OCI-LY1 (cell line): Measurements from ENCODE around the gene SMARCC2.

Source experiments
- H2AFZ ChIP-seq: fragments of 200-600 bp; sonication (generic), shearing (Covaris generic); 2 replicates; pipeline ENCODE4 v1.6.0; 2014; ENCODE audit warnings: antibody characterized with exemption, mild to moderate bottlenecking, low read length
- H3F3A ChIP-seq: fragments of 200-600 bp; sonication (generic), shearing (Covaris generic); 2 replicates; pipeline ENCODE4 v1.6.0; 2014; ENCODE audit warnings: mild to moderate bottlenecking, antibody characterized with exemption, low read length, moderate library complexity; ENCODE audit not compliant: insufficient read depth
- H3K27ac ChIP-seq: fragments of 200-600 bp; sonication (generic); 2 replicates; pipeline ENCODE4 v1.5.1; 2014; ENCODE audit warnings: low read length, mixed run types, mild to moderate bottlenecking, low read depth; ENCODE audit not compliant: poor library complexity, severe bottlenecking
- H3K27me3 ChIP-seq: fragments of 200-600 bp; sonication (generic); 2 replicates; pipeline ENCODE4 v1.6.0; 2014; ENCODE audit warnings: antibody characterized with exemption, mild to moderate bottlenecking, low read length, moderate library complexity; ENCODE audit not compliant: insufficient read depth
- H3K36me3 ChIP-seq: fragments of 200-600 bp; sonication (generic); 2 replicates; pipeline ENCODE4 v1.6.1; 2014; ENCODE audit warnings: mild to moderate bottlenecking, antibody characterized with exemption, low read length, moderate library complexity, mixed read lengths; ENCODE audit not compliant: insufficient read depth
- H3K4me1 ChIP-seq: fragments of 200-600 bp; sonication (generic); 2 replicates; pipeline ENCODE4 v1.5.1; 2014; ENCODE audit warnings: mild to moderate bottlenecking, low read length, moderate library complexity; ENCODE audit not compliant: insufficient read depth, severe bottlenecking
- H3K4me2 ChIP-seq: fragments of 200-600 bp; sonication (generic), shearing (Covaris generic); 2 replicates; pipeline ENCODE4 v1.6.1; 2014; ENCODE audit warnings: low read length
- H3K4me3 ChIP-seq: fragments of 200-600 bp; sonication (generic); 2 replicates; pipeline ENCODE4 v1.5.1; 2014; ENCODE audit warnings: low read length, low read depth, mild to moderate bottlenecking, mixed read lengths; ENCODE audit not compliant: poor library complexity, severe bottlenecking
- H3K79me2 ChIP-seq: fragments of 200-600 bp; shearing (Covaris generic); 2 replicates; pipeline ENCODE4 v1.6.1; 2016; ENCODE audit warnings: mixed run types, low read length, mixed read lengths; ENCODE audit not compliant: insufficient read depth
- H3K9ac ChIP-seq: fragments of 200-600 bp; sonication (generic), shearing (Covaris generic); 2 replicates; pipeline ENCODE4 v1.6.1; 2014; ENCODE audit warnings: mild to moderate bottlenecking, low read length, mixed read lengths
- H3K9me2 ChIP-seq: fragments of 200-600 bp; sonication (generic), shearing (Covaris generic); 2 replicates; pipeline ENCODE4 v1.6.1; 2014; ENCODE audit warnings: low read depth, mild to moderate bottlenecking, low read length, mixed read lengths
- H3K9me3 ChIP-seq: fragments of 200-600 bp; shearing (Covaris generic); 2 replicates; pipeline ENCODE4 v1.6.1; 2014; ENCODE audit warnings: low read length, mixed read lengths
- H4K20me1 ChIP-seq: fragments of 200-600 bp; sonication (generic), shearing (Covaris generic); 2 replicates; pipeline ENCODE4 v1.6.0; 2016; ENCODE audit warnings: mild to moderate bottlenecking, low read length; ENCODE audit not compliant: insufficient read depth
- EZH2 ChIP-seq: fragments of 200-600 bp; sonication (generic), shearing (Covaris generic); IDR thresholded peaks from 2 replicates; pipeline ENCODE4 v1.8.0; 2017; ENCODE audit warnings: borderline replicate concordance, mixed run types, mild to moderate bottlenecking, antibody characterized with exemption, low read length, moderate library complexity, mixed read lengths
- TF ChIP-seq, protein P1 (sequence below): fragments of 200-600 bp; sonication (generic), shearing (Covaris generic); IDR thresholded peaks from 2 replicates; pipeline ENCODE4 v1.5.1; 2017; ENCODE audit warnings: mild to moderate bottlenecking, antibody characterized with exemption, low read length, moderate library complexity, mixed read lengths

The SMARCC2 gene

DNA sequence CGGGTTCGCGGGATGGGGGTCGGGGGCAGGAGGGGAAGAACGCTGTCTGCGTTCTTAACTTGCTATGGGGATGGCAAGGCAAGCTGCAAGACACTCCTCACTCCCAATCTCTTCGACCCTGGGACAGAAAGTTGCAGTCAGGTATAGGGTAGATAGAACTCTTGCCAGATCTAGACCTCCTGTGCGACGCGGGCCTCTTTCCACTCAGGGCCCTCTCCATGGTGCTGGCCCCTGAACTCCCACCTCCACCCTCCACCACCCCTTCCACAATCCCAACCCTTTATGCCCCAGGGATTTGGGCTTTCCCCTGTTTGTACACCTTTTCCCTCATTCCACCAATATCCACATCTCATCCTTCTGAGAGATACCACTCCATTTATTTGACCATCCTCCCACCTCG is 35.7 kb upstream of the SMARCC2 start:
- Histone ChIP-seq H3F3A (no peaks in the 10 kb centered on the region), H3K9me2 (no peaks in the 10 kb centered on the region), H3K9me3 (no peaks in the 10 kb centered on the region), H4K20me1 (no peaks in the 10 kb centered on the region), H3K79me2 (0 out of 2 replicates have a peak, but pooled peaks cover 5% of the 10 kb centered on the region), H3K4me3 (peak overlapping the region; percentile 84), H3K4me1 (peaks cover 42% of the 10 kb centered on the region), H3K4me2 (peak overlapping the region; percentile 95), H3K9ac (peak overlapping the region; percentile 76), H3K36me3 (no peaks in the 10 kb centered on the region), H3K27ac (peak overlapping the region; percentile 64), H3K27me3 (no peaks in the 10 kb centered on the region), H2AFZ (no peak overlapping the region)
- TF ChIP-seq, protein P1, sequence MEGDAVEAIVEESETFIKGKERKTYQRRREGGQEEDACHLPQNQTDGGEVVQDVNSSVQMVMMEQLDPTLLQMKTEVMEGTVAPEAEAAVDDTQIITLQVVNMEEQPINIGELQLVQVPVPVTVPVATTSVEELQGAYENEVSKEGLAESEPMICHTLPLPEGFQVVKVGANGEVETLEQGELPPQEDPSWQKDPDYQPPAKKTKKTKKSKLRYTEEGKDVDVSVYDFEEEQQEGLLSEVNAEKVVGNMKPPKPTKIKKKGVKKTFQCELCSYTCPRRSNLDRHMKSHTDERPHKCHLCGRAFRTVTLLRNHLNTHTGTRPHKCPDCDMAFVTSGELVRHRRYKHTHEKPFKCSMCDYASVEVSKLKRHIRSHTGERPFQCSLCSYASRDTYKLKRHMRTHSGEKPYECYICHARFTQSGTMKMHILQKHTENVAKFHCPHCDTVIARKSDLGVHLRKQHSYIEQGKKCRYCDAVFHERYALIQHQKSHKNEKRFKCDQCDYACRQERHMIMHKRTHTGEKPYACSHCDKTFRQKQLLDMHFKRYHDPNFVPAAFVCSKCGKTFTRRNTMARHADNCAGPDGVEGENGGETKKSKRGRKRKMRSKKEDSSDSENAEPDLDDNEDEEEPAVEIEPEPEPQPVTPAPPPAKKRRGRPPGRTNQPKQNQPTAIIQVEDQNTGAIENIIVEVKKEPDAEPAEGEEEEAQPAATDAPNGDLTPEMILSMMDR, result no peak
- TF ChIP-seq EZH2, result no peak

DNA sequence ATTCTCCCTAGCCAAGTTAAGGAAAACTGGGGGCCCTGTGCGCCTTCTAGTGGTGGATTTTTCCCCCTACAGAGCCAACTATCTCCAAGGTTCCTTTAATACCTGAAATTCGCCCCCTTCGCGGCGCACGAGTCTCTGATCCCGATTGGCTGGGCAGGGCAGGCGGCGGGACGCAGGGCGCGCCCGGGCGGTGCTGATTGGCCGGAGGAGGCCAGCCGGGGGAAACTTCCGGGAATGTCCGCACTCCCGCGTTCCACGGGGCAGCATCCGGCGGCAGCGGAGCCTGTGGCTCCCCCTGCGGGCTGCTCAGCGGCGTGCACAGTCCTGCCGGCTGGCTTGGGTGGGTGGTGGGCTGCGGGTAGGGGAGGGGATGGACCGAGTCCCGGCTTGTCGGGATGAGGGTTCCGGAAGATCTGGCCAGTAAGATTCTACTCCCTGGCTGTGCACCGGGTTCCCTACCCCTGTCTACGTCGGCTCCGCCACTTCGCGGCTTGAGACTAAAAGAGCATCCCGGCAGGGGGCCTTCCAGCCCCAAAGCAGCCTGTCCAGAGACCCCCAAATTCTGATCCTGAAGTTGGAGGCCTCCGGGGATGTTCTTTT is 34.9 kb upstream of the SMARCC2 start, which contains the start of gene NABP2:
NABP2 (plus strand) TSS at position 241 of the 600 bp plus-strand sequence. CDS start 515 bp downstream, outside the sequence.
- no peaks in the 10 kb centered on the region for H3F3A ChIP-seq
- no peak for TF ChIP-seq EZH2
- TF ChIP-seq, protein P1, result peak; percentile 91
- H3K4me3 ChIP-seq, result peak within 1 kb of the TSS; percentile 84
- H3K9ac ChIP-seq, result peak within 1 kb of the TSS; percentile 76
- H3K27me3 ChIP-seq, result no peaks in the 10 kb centered on the region
- H3K4me2 ChIP-seq, result peak within 1 kb of the TSS; percentile 95
- H3K79me2 ChIP-seq, result 0 out of 2 replicates have a peak, but pooled peaks cover 5% of the 10 kb centered on the region
- H4K20me1 ChIP-seq, result no peaks in the 10 kb centered on the region
- no peaks in the 10 kb centered on the region for H3K9me2 ChIP-seq
- H2AFZ ChIP-seq, result peak within 1 kb of the TSS; percentile 52
- peak within 1 kb of the TSS; percentile 84 for H3K27ac ChIP-seq
- peaks cover 42% of the 10 kb centered on the region for H3K4me1 ChIP-seq
- no peaks in the 10 kb centered on the region for H3K36me3 ChIP-seq
- H3K9me3 ChIP-seq, result no peaks in the 10 kb centered on the region

DNA sequence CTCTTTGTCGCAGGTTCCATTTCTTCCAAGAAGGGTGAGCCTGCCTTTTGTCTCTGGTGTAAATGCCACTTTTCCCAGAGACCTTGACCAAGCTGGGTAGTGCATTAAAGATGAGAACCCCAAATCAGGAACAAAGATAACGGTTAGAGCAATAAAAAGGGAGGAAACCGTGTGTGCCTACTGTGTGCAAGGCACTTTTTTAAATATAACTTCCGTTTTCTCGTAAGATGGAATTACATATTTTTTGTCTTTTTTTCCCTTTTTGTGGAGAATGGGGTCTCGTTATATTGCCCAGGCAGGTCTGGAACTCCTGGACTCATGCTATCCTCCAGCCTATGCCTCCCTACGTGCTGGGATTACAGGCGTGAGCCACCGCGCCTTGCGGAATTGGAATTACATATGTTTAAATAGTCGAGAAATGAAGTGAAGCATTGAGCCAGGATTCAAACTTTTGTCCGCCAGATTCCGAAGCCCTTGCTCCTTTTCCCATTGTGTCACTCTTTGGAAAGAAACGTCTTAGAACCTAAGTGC is 34.4 kb upstream of the SMARCC2 start:
- peak overlapping the region; percentile 84 for H3K4me3 ChIP-seq
- H3K79me2 ChIP-seq, result 0 out of 2 replicates have a peak, but pooled peaks cover 5% of the 10 kb centered on the region
- H4K20me1 ChIP-seq, result no peaks in the 10 kb centered on the region

More for the DNA sequence above, 34.4 kb upstream of the SMARCC2 start:
- TF ChIP-seq, protein P1, result no peak
- no peak for TF ChIP-seq EZH2
- Histone ChIP-seq H3K4me2 (peak overlapping the region; percentile 95), H3K27me3 (no peaks in the 10 kb centered on the region), H3K27ac (peak overlapping the region; percentile 84), H3K9me2 (no peaks in the 10 kb centered on the region), H3K4me1 (peaks cover 42% of the 10 kb centered on the region), H3K9ac (peak overlapping the region; percentile 75), H3K9me3 (no peaks in the 10 kb centered on the region), H3K36me3 (no peaks in the 10 kb centered on the region), H2AFZ (peak overlapping the region; percentile 12; the same call in 1 of the 2 replicates), H3F3A (no peaks in the 10 kb centered on the region)
